HG02642 (cell line): ENCODE data around the gene TXLNB.
"Not testable (repeated sequence)": the region's sequence is repeated elsewhere in the genome, so short reads cannot be mapped to it uniquely, and the experiment has no call there.

ENCODE experiments used
- ATAC-seq: cut with Tn5 transposase; IDR thresholded peaks from one replicate; pipeline ENCODE4 v1.9.1; 2021; ENCODE audit warnings: mild to moderate bottlenecking; ENCODE audit not compliant: unreplicated experiment, poor library complexity

Gene TXLNB

GRCh38 chr6:139313229-139313628, 21.4 kb upstream of the TXLNB start:
- no peak for ATAC-seq

- ATAC-seq: no peak
Measured at GRCh38 chr6:139311831-139312230, 20.0 kb upstream of the TXLNB start.

- peak; percentile 18 for ATAC-seq
Measured at GRCh38 chr6:139308936-139309603, 17.3 kb upstream of the TXLNB start.

GRCh38 chr6:139308286-139308916, 16.6 kb upstream of the TXLNB start:
- ATAC-seq: peak; percentile 72

- ATAC-seq: no peak
Measured at GRCh38 chr6:139306291-139306981, 14.6 kb upstream of the TXLNB start.

GRCh38 chr6:139303185-139303584, 11.4 kb upstream of the TXLNB start:
- ATAC-seq: no peak

GRCh38 chr6:139297921-139298320, 6.1 kb upstream of the TXLNB start:
- ATAC-seq: no peak

- ATAC-seq: no peak
Measured at GRCh38 chr6:139296927-139297326, 5.1 kb upstream of the TXLNB start.

GRCh38 chr6:139295901-139296300, 4.1 kb upstream of the TXLNB start:
- no peak for ATAC-seq

- ATAC-seq: no peak
Measured at GRCh38 chr6:139294090-139294489, 2.3 kb upstream of the TXLNB start.

- ATAC-seq: not testable (repeated sequence)
Measured at GRCh38 chr6:139293230-139293629, 1.4 kb upstream of the TXLNB start.

GRCh38 chr6:139290787-139291311, 949 bp downstream of the TXLNB start:
- ATAC-seq: peak; percentile 78

GRCh38 chr6:139289233-139289632, 2.6 kb downstream of the TXLNB start:
- no peak for ATAC-seq

GRCh38 chr6:139288496-139289040, 3.2 kb downstream of the TXLNB start:
- ATAC-seq: no peak

- ATAC-seq: no peak
Measured at GRCh38 chr6:139287868-139288267, 3.9 kb downstream of the TXLNB start.

GRCh38 chr6:139286438-139286837, 5.4 kb downstream of the TXLNB start:
- not testable (repeated sequence) for ATAC-seq

- ATAC-seq: no peak
Measured at GRCh38 chr6:139285590-139285989, 6.2 kb downstream of the TXLNB start.

- no peak for ATAC-seq
Measured at GRCh38 chr6:139284789-139285188, 7.0 kb downstream of the TXLNB start.

GRCh38 chr6:139282684-139283083, 9.1 kb downstream of the TXLNB start:
- ATAC-seq: no peak

GRCh38 chr6:139278190-139278589, 13.6 kb downstream of the TXLNB start:
- ATAC-seq: no peak

- ATAC-seq: no peak
Measured at GRCh38 chr6:139277587-139277986, 14.2 kb downstream of the TXLNB start.
